GM12865 (cell line): Measurements from ENCODE around the gene EFNB2.
A peak's percentile ranks its signal among the peaks of the same experiment; 100 is the strongest.

ENCODE experiments used
- DNase-seq: peaks from one replicate; pipeline ENCODE4 v3.0.0; 2010; ENCODE audit warnings: low read depth
- H3K4me3 ChIP-seq: 2 replicates; pipeline ENCODE4 v1.5.1; 2011; ENCODE audit warnings: mild to moderate bottlenecking, low read depth, low read length, control low read depth
- CTCF ChIP-seq: IDR thresholded peaks from 2 replicates; pipeline ENCODE4 v1.5.1; 2011; ENCODE audit warnings: low read length, control low read depth, low read depth, inconsistent platforms; ENCODE audit not compliant: insufficient read depth; ENCODE audit errors: missing control alignments

EFNB2 gene

GRCh38 chr13:106548064-106548696 lies 12.7 kb upstream of the EFNB2 start:
- H3K4me3 ChIP-seq, result no peak overlapping the region
- TF ChIP-seq CTCF, result no peak
- no peak for DNase-seq

GRCh38 chr13:106541826-106542225 lies 6.4 kb upstream of the EFNB2 start:
- no peak for DNase-seq
- no peak for TF ChIP-seq CTCF
- no peak overlapping the region for H3K4me3 ChIP-seq

GRCh38 chr13:106540613-106541012 lies 5.2 kb upstream of the EFNB2 start:
- H3K4me3 ChIP-seq, result no peak overlapping the region
- DNase-seq, result no peak
- TF ChIP-seq CTCF, result no peak

GRCh38 chr13:106537521-106537920 lies 2.1 kb upstream of the EFNB2 start:
- no peak for DNase-seq
- no peak overlapping the region for H3K4me3 ChIP-seq
- no peak for TF ChIP-seq CTCF

GRCh38 chr13:106536244-106537034 lies 977 bp upstream of the EFNB2 start:
- peak overlapping the region; percentile 64 for H3K4me3 ChIP-seq
- peak; percentile 99 for TF ChIP-seq CTCF
- DNase-seq, result peak; percentile 91

GRCh38 chr13:106534639-106535551 lies 567 bp downstream of the EFNB2 start:
- peak overlapping the region; percentile 53 for H3K4me3 ChIP-seq
- peak; percentile 18 for DNase-seq
- no peak for TF ChIP-seq CTCF
